ENCODE data around the gene THYN1. TPM values are rescaled to one million over a fixed set of nuclear protein-coding genes. Genes with fewer than 3 reads are reported as not detected.
"Not testable (repeated sequence)": the region's sequence is repeated elsewhere in the genome, so short reads cannot be mapped to it uniquely, and the experiment has no call there.

THYN1 gene
- 44.4 TPM for total RNA-seq

GRCh38 chr11:134253188-134253993, at the start of gene THYN1, which contains the start of gene ACAD8:
THYN1 (minus strand) TSS chr11:134253352; CDS start chr11:134252882, 470 bp downstream.
ACAD8 (plus strand) TSS chr11:134253568; CDS start chr11:134253601, 33 bp downstream.
- peak; percentile 97 to 99 for DNase-seq (ENCODE audit: low spot score in 2 of 2)

GRCh38 chr11:134294664-134295063, 41.5 kb upstream of the THYN1 start:
- DNase-seq (ENCODE audit: low spot score in 2 of 2), result no peak
- FAIRE-seq, result no peak

More at GRCh38 chr11:134253188-134253993, at the start of gene THYN1, which contains the start of gene ACAD8:
- no peak for FAIRE-seq

DNA sequence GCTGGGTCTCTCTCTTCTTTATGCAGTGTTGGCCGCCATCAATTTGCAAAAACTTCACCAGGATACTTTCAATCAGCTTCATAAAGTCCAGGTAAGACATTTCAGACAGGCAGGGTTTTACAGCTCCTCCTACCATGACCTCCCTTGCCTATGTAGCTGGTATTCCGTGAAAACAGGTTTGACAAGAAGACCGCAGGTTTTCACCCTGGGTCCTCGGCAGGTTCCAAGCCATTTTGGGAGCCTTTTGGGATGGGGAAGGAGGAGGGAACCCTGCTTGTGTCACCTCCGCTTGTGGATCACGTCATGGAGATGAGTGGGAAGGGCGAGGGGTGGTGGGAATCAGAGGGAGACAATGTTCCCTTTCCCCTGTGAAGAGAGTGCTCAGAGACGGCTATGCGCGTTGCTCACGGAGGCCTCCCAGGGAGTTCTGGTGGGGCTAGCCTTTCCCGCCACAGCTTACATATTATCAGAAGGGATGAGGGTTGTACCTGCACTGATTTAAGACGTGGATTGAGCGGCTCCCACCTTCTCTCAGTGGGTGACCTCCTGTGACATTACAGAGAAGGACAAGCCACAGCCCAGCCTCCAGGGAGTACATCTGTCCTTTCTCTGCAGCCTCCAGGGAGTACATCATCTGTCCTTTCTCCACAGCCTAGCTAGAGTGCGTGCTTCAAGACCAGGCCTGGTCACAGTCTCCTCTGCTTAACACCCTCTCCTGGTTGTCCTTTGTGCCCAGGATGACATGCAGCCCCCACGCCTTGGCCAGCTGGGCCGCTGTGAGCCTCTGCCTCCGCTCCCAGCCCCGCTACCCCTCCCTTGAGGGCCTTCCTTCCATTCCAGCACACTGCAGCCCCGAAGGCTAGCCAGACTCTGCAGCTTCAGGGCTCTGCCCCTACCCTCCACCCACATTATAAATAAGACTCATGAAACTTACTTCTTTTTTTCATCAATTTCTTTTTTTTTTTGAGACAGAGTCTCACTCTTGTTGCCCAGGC, 40.3 kb upstream of the THYN1 start:
- no peak for DNase-seq (ENCODE audit: low spot score in 2 of 2)
- no peak for FAIRE-seq

- DNase-seq (ENCODE audit: low spot score in 2 of 2) (no peak), FAIRE-seq (no peak)
Observed at GRCh38 chr11:134292661-134293060, 39.5 kb upstream of the THYN1 start.

- FAIRE-seq (no peak), DNase-seq (ENCODE audit: low spot score in 2 of 2) (no peak)
Observed at GRCh38 chr11:134291196-134291595, 38.0 kb upstream of the THYN1 start.

DNA sequence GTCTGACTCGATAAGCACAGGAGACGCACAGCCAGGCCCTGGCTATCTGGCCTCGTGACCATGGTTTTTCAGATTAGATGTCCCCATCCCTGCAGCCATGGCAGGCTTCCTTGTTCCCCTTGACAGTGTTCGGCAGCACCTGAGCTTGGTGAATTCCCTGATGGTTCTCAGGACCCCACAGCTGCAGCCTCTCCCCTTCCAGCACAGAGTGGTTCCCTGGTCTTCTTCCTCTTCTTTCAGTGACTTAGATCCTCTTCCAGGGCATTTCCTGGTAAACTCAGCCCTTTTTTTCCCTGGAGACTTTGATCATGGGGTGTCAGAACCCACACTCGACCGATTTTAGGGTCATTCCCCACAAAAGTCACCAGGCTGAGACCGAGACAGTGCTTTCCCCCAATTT, 37.5 kb upstream of the THYN1 start:
- FAIRE-seq, result no peak
- no peak for DNase-seq (ENCODE audit: low spot score in 2 of 2)

GRCh38 chr11:134289789-134290188, 36.6 kb upstream of the THYN1 start:
- FAIRE-seq (no peak), DNase-seq (ENCODE audit: low spot score in 2 of 2) (no peak)

GRCh38 chr11:134289167-134289566, 36.0 kb upstream of the THYN1 start:
- no peak for DNase-seq (ENCODE audit: low spot score in 2 of 2)

DNA sequence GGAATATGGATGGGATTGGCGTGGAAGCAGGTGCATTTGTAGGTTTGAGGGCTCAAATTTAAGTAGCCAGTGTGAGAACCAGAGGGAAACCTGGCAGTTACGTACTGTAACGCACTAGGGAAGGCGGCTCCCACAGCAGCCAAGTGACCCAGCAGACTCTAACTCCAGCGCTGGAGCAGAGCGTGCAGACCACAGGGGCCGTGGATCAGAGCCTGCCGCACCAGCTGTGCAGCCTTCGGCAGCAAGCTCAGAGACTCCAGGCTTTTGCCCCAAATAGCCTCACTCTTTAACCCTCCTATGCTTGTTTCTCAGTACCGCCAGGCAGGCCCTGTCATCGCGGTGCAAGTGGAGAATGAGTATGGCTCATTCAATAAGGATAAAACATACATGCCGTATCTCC, 35.3 kb upstream of the THYN1 start:
- FAIRE-seq (no peak), DNase-seq (ENCODE audit: low spot score in 2 of 2) (no peak)

More at GRCh38 chr11:134289167-134289566, 36.0 kb upstream of the THYN1 start:
- FAIRE-seq, result no peak

DNA sequence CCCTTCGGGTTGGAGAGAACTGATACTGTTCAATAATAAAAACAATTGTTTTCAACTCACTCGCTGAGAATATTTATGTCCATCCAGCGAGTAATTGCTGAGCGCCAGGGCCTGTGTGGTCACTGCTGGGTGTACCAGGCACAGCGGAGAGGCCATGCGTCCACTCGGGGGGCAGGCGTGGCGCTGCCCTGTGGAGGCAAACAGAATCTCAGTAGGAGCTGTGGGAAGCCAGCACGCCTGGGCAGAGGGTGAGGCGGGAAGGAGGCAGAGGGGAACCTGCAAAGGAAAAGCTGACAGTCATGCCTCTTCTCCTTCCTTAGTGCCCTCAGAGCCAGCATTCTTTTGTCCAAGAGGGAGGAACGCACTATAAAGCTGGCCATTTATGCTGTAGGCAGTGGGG, 34.4 kb upstream of the THYN1 start:
- no peak for FAIRE-seq
- DNase-seq (ENCODE audit: low spot score in 2 of 2), result no peak

- DNase-seq (ENCODE audit: low spot score in 2 of 2); FAIRE-seq: not testable (repeated sequence)
Observed at GRCh38 chr11:134284349-134284748, 31.2 kb upstream of the THYN1 start.

DNA sequence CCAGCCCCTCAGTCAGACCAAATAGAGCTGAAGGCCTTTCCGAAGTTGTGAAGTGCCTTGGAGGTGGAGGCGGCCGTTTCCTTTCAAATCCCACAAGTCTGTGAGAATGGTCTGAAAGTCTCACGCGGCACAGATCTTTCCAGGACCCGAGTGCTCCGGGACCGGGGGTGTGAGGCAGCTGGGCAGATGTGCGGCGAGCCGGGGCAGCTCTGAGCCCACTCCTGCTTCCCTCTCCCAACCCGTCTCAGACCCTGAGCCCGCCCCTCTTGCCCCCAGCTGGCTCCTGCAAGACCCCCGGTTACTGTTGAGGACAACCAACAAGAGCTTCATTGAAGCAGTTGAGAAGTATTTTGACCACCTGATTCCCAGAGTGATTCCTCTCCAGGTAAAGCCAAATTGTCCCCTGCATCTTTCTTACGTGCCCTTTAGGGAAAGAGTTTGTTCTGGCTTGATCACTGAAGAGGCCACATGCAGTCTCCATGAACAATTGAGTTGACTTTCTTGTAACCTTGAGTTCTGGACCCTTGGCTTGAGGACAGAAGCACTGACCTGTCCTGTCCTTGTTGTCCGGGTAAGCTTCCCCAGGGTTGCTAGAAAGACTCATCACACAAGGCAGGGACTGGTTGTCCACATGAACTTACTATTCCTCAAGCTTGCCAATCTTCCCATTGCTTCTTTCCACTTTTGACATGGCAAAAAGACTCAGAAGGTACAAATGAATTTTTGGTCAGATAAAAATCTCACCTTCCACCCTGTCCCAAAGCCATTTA, 30.5 kb upstream of the THYN1 start:
- no peak for FAIRE-seq

DNA sequence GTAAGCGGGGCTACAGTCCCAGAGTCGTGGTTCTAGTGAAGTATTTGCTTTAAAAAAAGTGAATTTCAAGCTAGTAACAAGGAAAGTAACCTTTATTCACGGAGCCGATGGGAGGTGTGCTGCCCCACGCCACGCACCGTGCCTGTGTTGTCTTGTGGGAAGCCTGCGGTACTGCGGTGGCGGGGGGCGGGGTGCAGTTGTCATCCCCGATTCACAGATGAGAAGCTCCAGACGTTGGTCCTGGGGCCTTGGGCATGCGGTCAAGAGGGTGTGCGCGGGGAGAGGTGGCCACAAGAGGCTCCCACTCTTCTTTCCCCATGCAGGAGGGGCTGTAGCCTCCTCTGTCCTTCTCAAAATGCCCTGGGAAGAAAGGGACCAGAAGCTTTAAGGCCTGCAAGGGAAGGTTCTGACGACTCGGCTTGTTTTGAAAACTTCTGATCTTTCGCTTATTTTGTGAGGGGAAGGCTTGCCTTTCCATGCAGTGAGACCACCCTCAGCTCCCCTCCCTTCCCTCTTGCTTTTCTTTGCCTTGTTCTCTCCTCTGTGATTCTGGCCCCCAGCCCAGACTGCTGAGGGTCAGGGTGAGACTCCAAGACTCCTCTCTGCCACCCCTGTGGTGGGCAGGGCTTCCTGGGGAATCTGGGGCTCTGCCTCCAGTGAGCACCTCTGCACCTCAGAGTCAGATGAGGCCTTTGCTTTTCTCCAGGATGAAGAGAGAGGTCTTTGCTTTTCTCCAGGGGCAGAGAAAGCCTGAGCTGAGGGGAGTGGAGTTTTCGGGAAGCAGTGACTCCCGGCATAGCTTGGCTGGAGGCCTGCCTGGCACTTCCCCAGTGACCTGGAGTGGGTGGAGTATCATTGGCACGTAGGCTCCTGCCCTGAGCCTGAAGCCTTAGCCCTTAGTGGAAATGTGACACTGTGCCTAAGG, 29.2 kb upstream of the THYN1 start:
- FAIRE-seq (no peak), DNase-seq (ENCODE audit: low spot score in 2 of 2) (no peak)

More for the DNA sequence above, 30.5 kb upstream of the THYN1 start:
- no peak for DNase-seq (ENCODE audit: low spot score in 2 of 2)

DNA sequence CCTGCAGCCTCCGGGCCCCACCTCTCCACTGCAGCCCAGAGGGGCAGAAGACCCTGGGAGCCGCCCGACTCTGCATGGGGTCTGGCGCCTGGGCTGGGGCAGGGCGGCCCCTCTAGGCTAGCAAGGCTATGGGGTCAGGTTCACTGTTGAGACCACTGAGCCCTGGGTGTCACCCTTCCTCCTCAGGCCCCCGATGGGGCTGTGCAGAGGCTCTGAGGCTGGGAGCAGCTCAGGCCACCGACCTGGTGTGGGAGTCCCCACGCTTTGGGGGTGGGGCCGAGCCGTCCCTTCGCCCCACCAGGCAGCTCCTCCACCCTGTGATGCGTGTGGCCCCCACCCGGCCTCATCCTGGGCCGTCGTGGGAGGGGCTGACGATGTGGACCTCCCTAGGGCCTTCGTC, 28.5 kb upstream of the THYN1 start:
- DNase-seq (ENCODE audit: low spot score in 2 of 2); FAIRE-seq: not testable (repeated sequence)

DNA sequence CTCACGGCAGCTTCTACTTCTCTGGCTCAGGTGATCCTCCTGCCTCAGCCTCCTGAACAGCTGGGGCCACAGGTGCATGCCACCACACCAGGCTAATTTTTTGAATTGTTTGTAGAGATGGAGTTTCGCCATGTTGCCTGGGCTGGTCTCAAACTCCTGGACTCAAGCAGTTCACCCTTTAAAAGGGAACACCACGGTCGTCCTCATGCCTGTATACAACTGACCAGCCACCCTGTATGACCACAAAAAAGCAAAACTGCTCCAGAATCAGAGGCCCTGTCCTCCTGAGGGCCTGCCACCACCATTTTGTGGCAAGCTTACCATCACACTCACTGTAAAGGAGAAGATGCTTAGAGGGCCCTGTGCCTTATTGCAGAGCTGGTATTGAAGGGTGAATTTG, 25.2 kb upstream of the THYN1 start:
- DNase-seq (ENCODE audit: low spot score in 2 of 2) (no peak), FAIRE-seq (no peak)

GRCh38 chr11:134277183-134278001, 24.2 kb upstream of the THYN1 start:
- DNase-seq (ENCODE audit: low spot score in 2 of 2) (no peak), FAIRE-seq (no peak)

- DNase-seq (ENCODE audit: low spot score in 2 of 2) (no peak), FAIRE-seq (no peak)
Observed at GRCh38 chr11:134276396-134277182, 23.4 kb upstream of the THYN1 start.

Measured in frontal cortex (tissue), 4 donors.